Smooth muscle cell of the brain vasculature (primary cell): ENCODE results near the gene ASB4.
"Not testable (repeated sequence)": the region's sequence is repeated elsewhere in the genome, so short reads cannot be mapped to it uniquely, and the experiment has no call there.

Experiments
- DNase-seq: peaks from one replicate; pipeline ENCODE4 v3.0.0-alpha.2; 2012; ENCODE audit warnings: low read depth, low spot score

ASB4 gene

DNA sequence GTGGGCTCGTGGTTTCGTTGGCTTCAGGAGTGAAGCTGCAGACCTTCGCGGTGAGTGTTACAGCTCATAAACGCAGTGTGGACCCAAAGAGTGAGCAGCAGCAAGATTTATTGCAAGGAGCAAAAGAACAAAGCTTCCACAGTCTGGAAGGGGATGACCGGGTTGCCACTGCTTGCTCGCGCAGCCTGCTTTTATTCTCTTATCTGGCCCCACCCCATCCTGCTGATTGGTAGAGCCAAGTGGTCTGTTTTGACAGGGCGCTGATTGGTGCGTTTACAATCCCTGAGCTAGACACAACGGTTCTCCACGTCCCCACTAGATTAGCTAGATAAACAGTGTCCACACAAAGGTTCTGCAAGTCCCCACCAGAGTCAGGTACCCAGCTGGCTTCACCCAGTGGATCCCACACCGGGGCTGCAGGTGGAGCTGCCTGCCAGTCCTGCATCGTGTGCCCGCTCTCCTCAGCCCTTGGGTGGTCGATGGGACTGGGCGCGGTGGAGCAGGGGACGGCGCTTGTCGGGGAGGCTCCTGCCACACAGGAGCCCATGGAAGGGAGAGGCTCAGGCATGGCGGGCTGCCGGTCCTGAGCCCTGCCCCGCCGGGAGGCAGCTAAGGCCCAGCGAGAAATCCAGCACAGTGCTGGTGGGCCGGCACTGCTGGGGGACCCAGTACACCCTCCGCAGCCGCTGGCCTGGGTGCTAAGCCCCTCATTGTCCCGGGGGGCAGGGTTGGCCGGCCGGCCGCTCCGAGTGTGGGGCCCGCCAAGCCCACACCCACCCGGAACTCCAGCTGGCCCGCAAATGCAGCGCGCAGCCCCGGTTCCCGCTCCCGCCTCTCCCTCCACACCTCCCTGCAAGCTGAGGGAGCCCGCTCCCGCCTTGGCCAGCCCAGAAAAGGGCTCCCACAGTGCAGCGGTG, 66.5 kb downstream of the ASB4 start:
- not testable (repeated sequence) for DNase-seq

DNA sequence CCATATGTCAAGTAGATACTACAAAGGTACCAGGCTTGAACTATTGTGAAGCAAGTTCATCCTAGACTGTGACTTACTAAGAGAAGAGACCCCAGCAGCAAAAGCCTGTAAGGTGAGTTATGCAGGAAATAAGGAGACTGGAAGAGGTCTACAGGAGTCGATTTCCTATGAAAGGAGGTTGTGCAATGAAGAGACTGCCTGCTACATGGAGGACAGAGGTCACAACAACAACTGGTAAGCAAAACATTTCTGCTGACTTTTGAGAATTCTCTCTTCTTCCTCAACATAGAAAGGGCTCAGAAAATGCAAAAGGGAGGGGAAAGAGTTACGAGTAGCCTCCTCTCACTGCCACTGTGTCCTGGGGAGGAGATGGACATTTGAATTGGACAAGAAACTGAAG, 68.2 kb downstream of the ASB4 start:
- no peak for DNase-seq

DNA sequence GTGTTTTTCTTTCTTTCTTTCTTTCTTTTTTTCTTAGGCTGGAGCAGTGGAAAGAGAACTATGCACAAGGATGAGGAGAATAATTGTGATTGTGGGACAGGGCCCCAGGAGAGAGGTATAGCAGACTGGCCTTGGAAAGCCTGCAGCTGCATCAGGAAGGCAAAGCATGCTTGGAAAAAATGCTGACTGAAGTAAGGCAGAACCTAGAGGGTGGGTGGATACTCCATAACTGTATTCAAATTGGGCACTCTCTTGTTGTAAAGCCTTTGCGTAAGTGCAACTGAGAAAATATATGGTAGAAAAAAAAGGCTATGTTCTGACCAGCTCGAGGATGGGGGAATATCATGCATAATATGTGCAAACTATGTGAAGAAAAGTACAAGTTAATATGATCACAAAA, 71.0 kb downstream of the ASB4 start:
- no peak for DNase-seq

DNA sequence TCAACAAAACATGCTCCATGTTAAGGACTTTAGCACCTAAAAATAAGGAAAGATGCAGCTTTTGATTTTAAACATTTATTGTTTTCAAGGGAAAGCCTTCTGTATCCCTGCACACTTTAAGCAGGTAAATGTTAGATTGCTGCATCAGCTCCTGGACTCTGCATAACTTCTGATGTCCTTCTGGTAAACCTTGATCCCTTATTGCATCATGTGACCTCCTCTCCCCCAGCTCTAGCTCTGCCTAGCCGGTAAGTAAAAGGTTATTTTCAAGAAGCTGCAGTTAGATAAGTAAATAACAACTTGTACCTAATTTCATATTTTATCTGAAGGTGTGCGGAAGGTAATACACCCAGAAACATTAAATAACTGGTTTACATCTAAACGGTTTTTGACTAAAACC, 73.1 kb downstream of the ASB4 start:
- DNase-seq = no peak

DNA sequence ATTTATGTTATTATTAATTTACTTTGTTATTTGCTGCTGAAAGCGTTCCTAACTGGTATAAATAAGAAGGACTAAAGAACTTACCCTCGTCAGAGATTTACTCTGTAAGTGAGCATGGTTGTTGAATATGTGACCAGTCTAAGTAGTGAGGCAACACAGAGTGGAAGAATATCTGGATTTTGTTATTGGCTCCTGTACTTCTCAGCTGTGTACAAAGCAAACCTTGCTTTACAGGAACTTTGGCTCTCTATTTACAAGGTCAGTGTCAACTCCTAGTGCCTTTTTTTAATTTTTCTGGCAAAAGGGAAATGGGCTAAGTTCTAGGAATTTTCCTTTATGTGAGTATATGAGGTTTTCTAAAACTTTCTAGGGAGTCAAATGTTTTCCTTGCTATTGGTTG, 74.9 kb downstream of the ASB4 start:
- no peak for DNase-seq

DNA sequence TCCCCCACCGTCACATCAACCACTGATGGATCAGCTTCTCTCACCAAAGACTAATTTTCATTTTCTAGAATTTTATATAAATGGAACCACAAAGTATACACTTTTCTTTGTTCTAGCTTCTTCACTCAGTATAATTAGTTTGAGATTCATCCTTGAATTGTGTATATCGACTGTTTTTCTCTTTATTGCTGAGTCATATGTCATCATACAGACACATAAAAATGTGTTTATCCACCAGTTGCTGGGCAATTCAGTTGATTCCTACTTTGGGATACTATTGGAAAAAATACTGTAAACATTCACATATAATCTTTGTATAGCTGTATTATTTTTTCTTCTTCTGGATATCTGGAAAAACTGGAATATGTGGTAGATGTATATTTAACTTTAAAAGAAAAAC, 84.0 kb downstream of the ASB4 start:
- no peak for DNase-seq

DNA sequence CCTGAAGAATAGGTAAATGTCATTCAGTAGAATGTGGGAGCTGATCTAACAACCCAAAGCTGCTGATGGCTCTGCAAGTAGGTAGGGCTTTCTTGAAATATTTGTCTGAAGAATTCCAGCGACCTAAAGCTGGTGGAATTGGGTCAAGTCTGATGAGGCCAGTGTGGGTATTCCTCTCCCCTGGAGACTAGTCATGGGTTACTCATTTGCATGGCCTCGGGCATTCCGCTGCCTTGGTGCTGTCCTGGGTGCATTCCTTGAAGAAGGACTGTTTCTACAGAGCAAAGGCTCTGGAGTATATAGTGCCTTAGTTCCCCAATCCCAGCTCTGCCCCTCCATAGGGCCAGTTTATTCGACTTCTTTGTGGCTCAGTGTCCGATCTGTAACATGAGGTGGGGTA, 91.4 kb downstream of the ASB4 start:
- no peak for DNase-seq

DNA sequence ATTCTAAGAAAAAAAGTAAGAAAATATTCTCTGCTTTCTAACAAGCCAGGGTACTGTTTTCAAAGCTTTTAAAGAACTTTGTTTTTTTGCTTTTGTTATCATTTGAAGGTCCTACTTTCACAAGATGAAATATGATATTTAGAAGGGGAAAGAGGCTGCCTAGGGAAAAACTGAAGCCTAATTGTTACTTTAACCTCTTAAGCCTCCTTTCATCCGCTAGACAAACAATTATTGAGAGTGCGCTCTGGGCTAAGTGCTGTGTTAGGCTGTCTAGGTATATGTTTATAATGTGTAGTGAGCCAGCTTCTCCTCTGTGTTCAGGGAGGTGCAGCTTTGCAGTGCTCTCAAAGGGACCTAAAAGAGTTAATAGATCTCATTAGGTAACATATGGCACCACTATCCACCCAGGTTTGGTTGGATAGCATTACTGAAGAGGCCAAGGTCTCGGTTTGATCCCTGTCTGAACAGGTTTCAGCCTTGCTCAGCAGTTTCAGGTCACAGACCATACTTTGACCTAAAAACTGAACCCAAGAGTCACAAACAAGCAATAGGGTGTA, 92.6 kb downstream of the ASB4 start:
- DNase-seq = no peak

DNA sequence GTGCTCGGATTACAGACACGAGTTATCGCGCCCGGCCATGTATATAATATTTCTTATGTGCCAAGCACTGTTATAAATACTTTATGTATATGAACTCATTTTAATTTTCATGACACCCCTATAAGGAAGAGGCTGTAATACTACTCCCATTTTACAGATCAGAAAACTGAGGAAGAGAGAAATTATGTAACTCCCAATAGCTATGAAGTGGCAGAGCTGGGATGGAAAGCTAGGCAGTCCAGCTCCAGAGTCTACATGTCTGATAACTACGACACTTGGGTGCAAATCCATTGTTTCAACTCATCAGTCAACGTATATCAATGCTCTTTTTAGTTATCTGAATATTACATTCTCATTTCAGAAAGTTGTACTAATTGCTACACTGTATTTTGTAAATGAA, 93.6 kb downstream of the ASB4 start:
- no peak for DNase-seq

DNA sequence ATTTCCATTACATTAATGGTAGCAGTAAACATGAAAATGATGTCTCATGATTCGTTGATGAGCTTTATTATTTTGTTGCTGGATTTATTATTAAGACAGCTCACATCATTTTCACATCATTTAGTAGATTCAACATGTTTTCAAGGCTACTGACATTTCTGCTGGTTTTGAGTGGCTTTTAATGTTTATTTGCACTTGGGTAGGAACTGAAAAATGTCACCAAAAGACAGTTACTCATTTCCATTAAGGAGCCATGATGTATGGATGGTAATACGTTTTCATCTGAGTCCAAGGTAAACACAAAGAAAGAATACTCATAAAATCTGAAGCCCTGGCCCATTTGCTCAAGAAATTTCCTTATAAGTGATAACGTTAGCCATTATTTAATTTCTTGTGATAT, 95.7 kb downstream of the ASB4 start:
- no peak for DNase-seq

DNA sequence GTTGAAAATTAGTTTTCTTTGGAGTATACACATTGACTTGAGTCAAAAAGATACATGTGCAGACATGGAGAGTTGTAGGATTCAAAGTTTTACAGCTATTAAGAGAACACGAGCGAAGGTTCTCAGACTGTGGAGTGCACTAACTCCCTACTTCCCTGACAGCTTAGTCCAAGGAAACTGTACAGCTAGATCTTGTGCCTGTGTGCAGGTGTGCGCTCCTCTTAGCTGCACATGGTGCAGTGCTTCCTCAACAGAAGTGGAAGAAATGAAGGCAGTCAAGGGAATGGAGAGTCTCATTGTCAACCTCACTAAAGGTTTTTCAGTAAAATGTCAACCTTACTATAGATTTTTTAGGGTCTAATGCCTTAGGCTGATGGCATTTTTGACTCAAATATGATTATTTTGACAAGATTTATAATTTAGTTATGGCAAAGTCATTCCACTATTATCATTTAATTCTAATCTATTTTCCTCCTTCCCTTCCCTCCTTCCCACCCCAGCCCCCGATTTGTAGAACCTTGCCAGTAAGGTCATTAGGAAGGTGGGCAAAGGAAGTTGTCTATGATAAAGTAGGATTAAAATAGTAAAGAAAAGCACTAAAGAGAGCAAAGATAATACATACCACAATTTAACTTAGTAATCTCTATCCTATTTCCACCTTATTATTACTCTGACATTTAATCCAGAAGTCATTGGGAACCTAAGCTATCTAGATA, 97.0 kb downstream of the ASB4 start:
- no peak for DNase-seq

DNA sequence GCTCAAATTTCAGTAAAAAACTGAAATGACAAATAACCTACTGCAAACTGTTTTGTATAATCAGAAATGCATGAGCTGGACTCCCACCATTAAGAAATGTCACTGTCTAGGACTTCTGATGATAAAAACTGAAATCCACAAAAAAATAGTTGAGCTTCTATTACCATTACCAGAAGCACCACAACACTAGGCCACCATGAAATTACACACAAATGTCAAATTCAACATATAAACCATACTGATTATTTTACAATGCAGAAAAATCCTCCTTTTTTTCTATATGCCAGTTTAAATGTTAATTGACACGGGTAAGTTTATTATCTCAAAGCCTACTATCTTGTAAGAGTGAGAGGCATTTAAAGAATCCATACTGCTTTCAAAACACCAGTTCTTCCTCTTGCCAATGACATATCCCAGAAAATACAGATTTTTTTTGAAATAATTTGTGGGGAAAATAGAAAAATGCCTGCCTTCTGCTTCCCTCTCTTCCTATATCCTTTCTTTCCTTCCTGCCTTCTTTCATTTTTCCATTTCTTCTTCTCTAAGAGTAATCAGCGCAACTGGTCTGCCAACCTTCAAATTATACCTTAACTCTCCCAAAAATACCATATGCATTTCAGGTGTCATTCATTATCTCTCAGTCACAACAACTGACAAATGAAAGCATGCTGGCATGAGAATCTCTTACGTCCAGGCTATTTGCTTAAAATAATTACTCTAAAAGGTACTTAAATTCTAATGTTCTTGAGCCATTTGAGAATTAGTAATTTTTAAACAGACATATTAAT, 98.3 kb downstream of the ASB4 start:
- no peak for DNase-seq

DNA sequence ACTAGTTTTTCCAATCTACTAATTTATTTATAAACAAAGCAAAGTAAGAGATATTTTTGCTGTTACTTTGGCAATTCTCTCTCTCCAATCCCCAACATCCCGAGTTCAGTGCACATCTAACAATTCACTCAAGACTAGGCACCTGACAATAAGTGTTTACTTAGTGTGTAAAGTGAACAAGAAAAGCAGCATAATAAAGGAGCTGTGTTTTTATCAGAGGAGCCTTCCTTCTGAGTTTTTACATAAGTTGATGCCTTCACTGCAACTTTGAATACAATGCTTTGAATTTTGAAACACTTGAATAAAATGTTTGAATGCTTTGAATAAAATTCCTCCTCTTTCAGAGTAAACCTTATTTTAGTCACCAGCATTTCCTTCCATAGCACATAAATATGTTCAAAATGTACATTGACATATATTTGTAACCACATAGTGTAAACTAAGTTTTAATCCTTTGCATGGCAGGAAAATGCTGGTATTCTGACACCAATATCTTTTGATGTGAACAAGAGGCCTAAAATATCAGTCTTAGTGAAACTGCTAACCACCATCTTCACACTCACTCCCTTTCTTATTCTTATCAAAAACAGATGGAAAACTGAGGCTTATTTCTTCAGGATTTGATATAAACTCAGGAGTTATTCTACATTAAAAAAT, 99.2 kb downstream of the ASB4 start:
- no peak for DNase-seq

DNA sequence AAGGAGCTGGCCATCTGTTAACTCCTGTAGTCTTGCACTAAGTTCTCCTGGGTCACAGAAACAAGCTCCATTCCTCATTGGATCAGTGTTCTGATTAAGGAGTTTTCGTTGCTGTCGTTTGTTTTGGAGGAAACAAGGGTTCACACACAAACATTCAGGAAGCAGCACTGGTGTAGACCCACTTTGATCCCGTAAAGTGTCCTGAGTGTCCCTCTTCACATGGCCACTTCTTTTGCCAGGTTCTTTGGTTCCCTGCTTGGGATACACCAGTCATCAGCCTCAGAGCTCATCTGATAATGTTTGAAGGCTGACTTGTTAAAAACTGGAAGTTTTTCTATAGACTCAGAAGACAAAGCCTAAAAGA, 99.7 kb downstream of the ASB4 start:
- no peak for DNase-seq

DNA sequence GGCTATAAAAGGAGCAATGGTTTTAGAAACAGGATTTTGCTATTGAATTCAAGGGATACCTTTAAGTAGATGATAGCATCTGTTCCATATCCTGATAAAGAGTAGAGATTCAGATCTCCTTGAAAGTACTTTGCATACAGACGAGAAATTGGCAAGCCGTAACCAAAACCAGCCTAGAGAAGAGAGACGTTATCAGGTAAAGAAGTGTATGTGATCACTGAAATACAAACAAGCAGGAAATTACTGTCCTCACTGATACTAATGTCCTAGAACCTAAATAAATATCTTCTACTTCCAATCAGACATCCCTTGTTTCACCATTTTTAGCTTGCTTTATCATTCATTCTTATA, 101.2 kb downstream of the ASB4 start:
- DNase-seq = no peak

DNA sequence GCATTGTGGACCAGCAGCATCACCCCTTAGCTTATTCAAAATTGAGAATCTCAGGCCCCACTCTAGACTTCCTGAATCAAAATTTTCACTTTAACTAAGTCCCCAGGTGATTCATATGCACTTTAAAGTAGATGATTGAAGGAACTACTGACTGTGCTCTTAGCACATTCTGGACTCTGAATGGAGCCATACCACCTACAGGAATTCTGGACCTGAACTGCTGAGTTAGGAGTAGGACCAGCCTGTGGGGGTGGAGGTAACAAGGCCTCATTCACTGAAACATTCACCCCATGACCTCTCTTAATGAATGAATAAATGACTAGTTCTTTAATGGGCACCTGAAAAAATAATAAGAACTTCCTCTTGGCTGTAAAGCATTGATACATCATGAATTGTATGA, 103.3 kb downstream of the ASB4 start:
- DNase-seq = no peak

DNA sequence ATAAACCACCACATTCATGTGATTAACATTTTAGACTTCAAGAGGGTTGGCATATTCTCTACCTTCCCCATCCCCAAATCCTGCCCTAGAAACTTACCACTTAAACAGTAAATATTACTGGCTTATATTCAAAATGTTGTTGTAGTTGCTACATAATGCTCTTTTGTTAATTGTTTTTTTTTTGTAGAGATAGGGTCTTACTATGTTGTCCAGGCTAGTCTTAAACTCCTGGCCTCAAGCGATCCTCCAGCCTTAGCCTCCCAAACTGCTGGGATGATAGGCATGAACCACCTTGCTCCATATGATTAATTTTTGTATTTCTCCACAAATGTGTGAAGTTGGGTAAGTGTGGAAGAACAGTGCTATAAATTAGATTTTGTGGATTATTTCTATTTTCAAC, 104.0 kb downstream of the ASB4 start:
- no peak for DNase-seq
